ENCODE results near the gene CCDC80. TPM values are rescaled to one million over a fixed set of nuclear protein-coding genes. Genes with fewer than 3 reads are reported as not detected.

The CCDC80 gene
- total RNA-seq, 3 donors from 2014 or later (not counting 1 experiment from before 2014, with no cell fraction given): 0.08 TPM; not detected in 2

DNA sequence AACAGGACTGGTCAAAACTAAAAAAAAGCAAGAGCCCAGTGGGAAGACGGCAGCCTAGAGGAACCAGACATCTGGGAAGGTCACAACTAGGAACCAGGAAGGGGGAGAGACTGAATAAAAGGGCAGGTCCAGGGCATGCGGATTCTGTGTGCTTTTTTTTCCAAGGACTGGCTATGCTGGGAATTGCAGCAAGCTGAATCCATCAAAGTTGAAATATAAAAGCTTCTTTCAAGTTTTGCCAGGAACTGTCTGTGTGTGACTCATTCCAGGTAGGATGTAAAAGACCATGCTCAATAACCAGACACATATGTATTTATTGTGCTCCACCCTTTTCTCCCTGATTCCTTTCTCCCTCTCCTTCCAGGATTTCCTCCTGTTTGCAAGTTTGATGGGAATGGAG is 47.9 kb upstream of the CCDC80 start:
- Mint-ChIP-seq H3K27ac (no peak overlapping the region), H3K4me3 (no peak overlapping the region)

GRCh38 chr3:112688085-112688769 is 47.3 kb upstream of the CCDC80 start:
- peaks cover 13 to 15% of the 10 kb centered on the region in 2 donors for H3K4me1 Mint-ChIP-seq
- Histone ChIP-seq H3K4me3 (ENCODE audit: low read length) (no peak overlapping the region), H3K27ac (ENCODE audit: low read length) (no peak overlapping the region), H3K36me3 (ENCODE audit: control insufficient read depth, insufficient read depth, low read length) (no peaks in the 10 kb centered on the region), H3K4me1 (ENCODE audit: control insufficient read depth, insufficient read depth, low read length) (no peaks in the 10 kb centered on the region), H3K27me3 (ENCODE audit: control insufficient read depth, insufficient read depth, low read length) (peaks cover 3% of the 10 kb centered on the region), H3K9me3 (ENCODE audit: control insufficient read depth, insufficient read depth, low read length) (no peaks in the 10 kb centered on the region)
- DNase-seq (no peak), ATAC-seq (no peak)
- no peaks in the 10 kb centered on the region for H3K9me3 Mint-ChIP-seq
- H3K27me3 Mint-ChIP-seq (ENCODE audit: low read depth in 2 of 2): peaks cover 0 to 3% of the 10 kb centered on the region in 2 donors
- H3K4me3 Mint-ChIP-seq: no peak overlapping the region
- 92% methylated on average over 2 of the region's 2 CpGs for WGBS (ENCODE audit: insufficient coverage)
- TF ChIP-seq CTCF (IDR thresholded peaks at IDR 0.05): no peak
- intact Hi-C loops (cut with micrococcal nuclease): no loop called here
- no peaks in the 10 kb centered on the region for H3K36me3 Mint-ChIP-seq
- no peak overlapping the region for H3K27ac Mint-ChIP-seq

More for the DNA sequence above, 47.9 kb upstream of the CCDC80 start:
- H3K36me3 ChIP-seq (ENCODE audit: control insufficient read depth, insufficient read depth, low read length): no peaks in the 10 kb centered on the region
- H3K4me1 ChIP-seq (ENCODE audit: control insufficient read depth, insufficient read depth, low read length): no peaks in the 10 kb centered on the region
- no peak overlapping the region for H3K4me3 ChIP-seq (ENCODE audit: low read length)
- no peak overlapping the region for H3K27ac ChIP-seq (ENCODE audit: low read length)
- TF ChIP-seq CTCF (IDR thresholded peaks at IDR 0.05): no peak
- Mint-ChIP-seq H3K4me1 (peaks cover 13 to 20% of the 10 kb centered on the region in 2 donors), H3K36me3 (no peaks in the 10 kb centered on the region), H3K9me3 (no peaks in the 10 kb centered on the region), H3K27me3 (ENCODE audit: low read depth in 2 of 2) (peaks cover 0 to 3% of the 10 kb centered on the region in 2 donors)
- WGBS (ENCODE audit: insufficient coverage): 100% methylated on average over 2 of the region's 2 CpGs
- DNase-seq (no peak), ATAC-seq (no peak)
- H3K9me3 ChIP-seq (ENCODE audit: control insufficient read depth, insufficient read depth, low read length): no peaks in the 10 kb centered on the region
- peaks cover 3% of the 10 kb centered on the region for H3K27me3 ChIP-seq (ENCODE audit: control insufficient read depth, insufficient read depth, low read length)
- intact Hi-C loops (cut with micrococcal nuclease): no loop called here

DNA sequence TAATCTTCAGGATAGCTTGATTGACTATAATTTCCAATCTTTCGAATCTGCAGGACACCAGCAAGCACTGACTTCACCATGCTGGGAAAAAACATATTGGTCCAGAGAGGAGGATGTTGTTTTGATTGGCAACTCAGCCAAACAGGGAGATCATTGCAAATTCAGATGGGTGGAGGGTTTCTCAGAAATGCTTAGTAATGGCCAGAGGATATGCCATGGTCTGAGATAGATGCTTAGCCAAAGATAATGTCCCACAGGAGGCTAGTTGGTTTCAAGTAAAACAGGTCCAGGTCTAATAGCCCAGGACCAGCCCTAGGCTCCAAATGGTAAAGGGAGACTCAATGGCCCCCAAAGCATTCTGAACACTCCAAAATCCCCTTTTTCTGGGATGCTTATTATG is 46.7 kb upstream of the CCDC80 start:
- Histone ChIP-seq H3K27me3 (ENCODE audit: control insufficient read depth, insufficient read depth, low read length) (peaks cover 3% of the 10 kb centered on the region), H3K36me3 (ENCODE audit: control insufficient read depth, insufficient read depth, low read length) (no peaks in the 10 kb centered on the region), H3K4me3 (ENCODE audit: low read length) (no peak overlapping the region), H3K4me1 (ENCODE audit: control insufficient read depth, insufficient read depth, low read length) (no peaks in the 10 kb centered on the region), H3K9me3 (ENCODE audit: control insufficient read depth, insufficient read depth, low read length) (no peaks in the 10 kb centered on the region), H3K27ac (ENCODE audit: low read length) (no peak overlapping the region)
- no peaks in the 10 kb centered on the region for H3K9me3 Mint-ChIP-seq
- no peak overlapping the region for H3K4me3 Mint-ChIP-seq
- no peaks in the 10 kb centered on the region for H3K36me3 Mint-ChIP-seq
- peaks cover 13 to 14% of the 10 kb centered on the region in 2 donors for H3K4me1 Mint-ChIP-seq
- intact Hi-C loops (cut with micrococcal nuclease): no loop called here
- ATAC-seq (no peak), DNase-seq (no peak)
- peaks cover 0 to 3% of the 10 kb centered on the region in 2 donors for H3K27me3 Mint-ChIP-seq (ENCODE audit: low read depth in 2 of 2)
- no peak overlapping the region for H3K27ac Mint-ChIP-seq
- TF ChIP-seq CTCF (IDR thresholded peaks at IDR 0.05): no peak
- WGBS (ENCODE audit: insufficient coverage): 92% methylated on average over 1 of the region's 1 CpG

- H3K27ac ChIP-seq (ENCODE audit: low read length): no peak overlapping the region
- Mint-ChIP-seq H3K36me3 (no peaks in the 10 kb centered on the region), H3K9me3 (no peaks in the 10 kb centered on the region), H3K4me1 (peaks cover 13 to 14% of the 10 kb centered on the region in 2 donors), H3K4me3 (no peak overlapping the region), H3K27ac (no peak overlapping the region), H3K27me3 (ENCODE audit: low read depth in 2 of 2) (peaks cover 0 to 3% of the 10 kb centered on the region in 2 donors)
- ATAC-seq: no peak
- intact Hi-C loops (cut with micrococcal nuclease): no loop called here
- H3K9me3 ChIP-seq (ENCODE audit: control insufficient read depth, insufficient read depth, low read length): no peaks in the 10 kb centered on the region
- no peak overlapping the region for H3K4me3 ChIP-seq (ENCODE audit: low read length)
- no peak for DNase-seq
- no peak for TF ChIP-seq CTCF (IDR thresholded peaks at IDR 0.05)
- no peaks in the 10 kb centered on the region for H3K4me1 ChIP-seq (ENCODE audit: control insufficient read depth, insufficient read depth, low read length)
- no peaks in the 10 kb centered on the region for H3K36me3 ChIP-seq (ENCODE audit: control insufficient read depth, insufficient read depth, low read length)
- 90% methylated on average over 3 of the region's 3 CpGs for WGBS (ENCODE audit: insufficient coverage)
- peaks cover 3% of the 10 kb centered on the region for H3K27me3 ChIP-seq (ENCODE audit: control insufficient read depth, insufficient read depth, low read length)
Measured at GRCh38 chr3:112687211-112687610, 46.3 kb upstream of the CCDC80 start.

All from natural killer cell (primary cell).